ENCODE measurements around the gene TTC16. TPM values are rescaled to one million over a fixed set of nuclear protein-coding genes. Genes with fewer than 3 reads are reported as not detected.

TTC16 gene
- total RNA-seq, 2 experiments from 2014 or later = 1.6 to 2.1 TPM

DNA sequence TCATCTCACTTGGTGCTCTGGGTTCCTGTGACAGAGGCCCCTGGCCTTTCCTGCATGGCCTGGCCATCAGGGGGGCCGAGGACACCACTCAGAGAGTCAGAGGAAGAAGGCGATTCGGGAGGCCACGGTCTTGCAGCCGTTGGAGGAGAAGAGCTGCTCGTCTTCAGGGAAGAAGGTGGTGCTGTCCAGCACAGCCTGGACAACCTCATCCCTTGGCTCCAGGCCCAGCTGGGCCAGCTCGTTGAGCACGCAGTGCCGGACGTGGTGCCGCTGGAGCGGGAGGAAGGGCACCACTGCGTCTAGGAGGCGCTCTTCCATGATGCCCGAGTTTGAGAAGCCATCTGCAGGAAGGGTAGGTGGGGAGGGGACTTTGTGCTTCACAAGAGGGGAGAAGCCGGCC lies 16.1 kb downstream of the TTC16 start:
- no peaks in the 10 kb centered on the region for H3K9me3 ChIP-seq (ENCODE audit: control insufficient read depth in 1 of 2, insufficient read depth in 1 of 2, low read length in 2 of 2)
- H3K4me3 ChIP-seq (ENCODE audit: low read length) = no peak overlapping the region
- peaks cover 22% of the 10 kb centered on the region for H3K36me3 ChIP-seq (ENCODE audit: insufficient read depth, low read length)
- ChIA-PET POLR2A (no interaction called here), CTCF (no interaction called here)
- no peaks in the 10 kb centered on the region for H3K27me3 Mint-ChIP-seq
- no peaks in the 10 kb centered on the region for H3K9me3 Mint-ChIP-seq
- H3K27ac Mint-ChIP-seq = no peak overlapping the region
- no peak overlapping the region for H3K4me3 Mint-ChIP-seq
- DNase-seq (no peak), ATAC-seq (ENCODE audit: poor library complexity) (no peak)
- intact Hi-C loops (cut with DNase I, micrococcal nuclease) = loop anchor here (2.0 to 10.0 kb wide), 4 partner anchors 15 to 517 kb away; partner anchors contain the start of genes STXBP1 (in 1 of the 2) and TTC16 (in 1 of the 2)
- no peaks in the 10 kb centered on the region for H3K27me3 ChIP-seq (ENCODE audit: control insufficient read depth in 1 of 2, insufficient read depth in 2 of 2, low read length in 2 of 2)
- TF ChIP-seq, protein P1, sequence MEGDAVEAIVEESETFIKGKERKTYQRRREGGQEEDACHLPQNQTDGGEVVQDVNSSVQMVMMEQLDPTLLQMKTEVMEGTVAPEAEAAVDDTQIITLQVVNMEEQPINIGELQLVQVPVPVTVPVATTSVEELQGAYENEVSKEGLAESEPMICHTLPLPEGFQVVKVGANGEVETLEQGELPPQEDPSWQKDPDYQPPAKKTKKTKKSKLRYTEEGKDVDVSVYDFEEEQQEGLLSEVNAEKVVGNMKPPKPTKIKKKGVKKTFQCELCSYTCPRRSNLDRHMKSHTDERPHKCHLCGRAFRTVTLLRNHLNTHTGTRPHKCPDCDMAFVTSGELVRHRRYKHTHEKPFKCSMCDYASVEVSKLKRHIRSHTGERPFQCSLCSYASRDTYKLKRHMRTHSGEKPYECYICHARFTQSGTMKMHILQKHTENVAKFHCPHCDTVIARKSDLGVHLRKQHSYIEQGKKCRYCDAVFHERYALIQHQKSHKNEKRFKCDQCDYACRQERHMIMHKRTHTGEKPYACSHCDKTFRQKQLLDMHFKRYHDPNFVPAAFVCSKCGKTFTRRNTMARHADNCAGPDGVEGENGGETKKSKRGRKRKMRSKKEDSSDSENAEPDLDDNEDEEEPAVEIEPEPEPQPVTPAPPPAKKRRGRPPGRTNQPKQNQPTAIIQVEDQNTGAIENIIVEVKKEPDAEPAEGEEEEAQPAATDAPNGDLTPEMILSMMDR (IDR thresholded peaks at IDR 0.05) = no peak
- no peak overlapping the region for H3K27ac ChIP-seq (ENCODE audit: low read depth in 1 of 2, low read length in 2 of 2)
- peaks cover 16% of the 10 kb centered on the region for H3K4me1 Mint-ChIP-seq (ENCODE audit: low read depth)
- peaks cover 22% of the 10 kb centered on the region for H3K4me1 ChIP-seq (ENCODE audit: insufficient read depth, low read length)
- H3K36me3 Mint-ChIP-seq (ENCODE audit: low read depth) = peaks cover 10% of the 10 kb centered on the region

DNA sequence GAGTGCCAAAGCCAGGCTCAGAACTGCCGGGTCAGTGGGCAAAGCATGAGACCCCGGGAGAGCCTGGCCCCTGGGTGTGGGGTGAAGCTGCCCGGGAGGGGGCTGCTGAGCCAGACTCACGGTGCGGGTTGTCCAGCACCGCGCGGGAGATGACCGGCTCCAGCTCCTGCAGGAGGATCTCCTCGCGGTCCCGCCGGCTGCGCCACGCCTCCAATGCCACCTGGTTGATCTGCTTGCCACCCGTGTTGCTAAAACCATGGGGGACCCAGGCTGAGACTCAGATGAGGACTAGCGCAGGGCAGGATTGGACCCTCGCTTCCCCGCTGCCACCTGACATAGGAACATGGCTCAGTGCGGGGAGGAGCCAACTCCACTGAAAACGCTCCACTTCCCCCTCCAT lies 16.6 kb downstream of the TTC16 start:
- Histone ChIP-seq H3K4me3 (ENCODE audit: low read length) (no peak overlapping the region), H3K27me3 (ENCODE audit: control insufficient read depth in 1 of 2, insufficient read depth in 2 of 2, low read length in 2 of 2) (no peaks in the 10 kb centered on the region), H3K9me3 (ENCODE audit: control insufficient read depth in 1 of 2, insufficient read depth in 1 of 2, low read length in 2 of 2) (no peaks in the 10 kb centered on the region), H3K27ac (ENCODE audit: low read depth in 1 of 2, low read length in 2 of 2) (no peak overlapping the region), H3K36me3 (ENCODE audit: insufficient read depth, low read length) (peaks cover 22% of the 10 kb centered on the region), H3K4me1 (ENCODE audit: insufficient read depth, low read length) (peaks cover 22% of the 10 kb centered on the region)
- peaks cover 16% of the 10 kb centered on the region for H3K4me1 Mint-ChIP-seq (ENCODE audit: low read depth)
- H3K9me3 Mint-ChIP-seq = no peaks in the 10 kb centered on the region
- CTCF ChIA-PET = no interaction called here
- intact Hi-C loops (cut with DNase I, micrococcal nuclease) = loop anchor here (2.0 to 10.0 kb wide), 4 partner anchors 16 to 518 kb away; partner anchors contain the start of genes STXBP1 (in 1 of the 2) and TTC16 (in 1 of the 2)
- POLR2A ChIA-PET = no interaction called here
- H3K4me3 Mint-ChIP-seq = no peak overlapping the region
- ATAC-seq (ENCODE audit: poor library complexity) = no peak
- DNase-seq = no peak
- H3K27me3 Mint-ChIP-seq = no peaks in the 10 kb centered on the region
- no peak overlapping the region for H3K27ac Mint-ChIP-seq
- H3K36me3 Mint-ChIP-seq (ENCODE audit: low read depth) = peaks cover 10% of the 10 kb centered on the region
- TF ChIP-seq, protein P1 (IDR thresholded peaks at IDR 0.05) = no peak

DNA sequence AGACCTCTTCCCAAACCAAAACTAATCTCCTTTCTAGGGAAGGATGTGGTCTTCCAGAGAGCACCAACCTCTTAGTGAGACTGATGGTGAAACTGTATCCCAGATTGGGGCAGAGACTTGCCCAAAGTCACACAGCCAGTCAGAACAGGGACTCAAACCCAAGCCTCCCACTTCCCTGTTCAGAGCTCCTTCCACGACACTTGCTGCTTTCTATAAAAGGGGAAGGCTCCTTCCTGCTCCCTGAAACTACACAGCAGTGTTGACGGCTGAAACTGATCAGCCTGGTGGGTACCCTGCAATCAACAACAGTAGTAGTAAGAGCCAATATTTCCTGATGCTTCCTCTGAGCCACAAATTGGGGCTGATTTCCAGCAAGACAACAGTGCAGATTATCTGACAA lies 17.7 kb downstream of the TTC16 start:
- ATAC-seq (ENCODE audit: poor library complexity) (no peak), DNase-seq (no peak)
- peaks cover 29% of the 10 kb centered on the region for H3K36me3 ChIP-seq (ENCODE audit: insufficient read depth, low read length)
- H3K27me3 Mint-ChIP-seq = no peaks in the 10 kb centered on the region
- H3K36me3 Mint-ChIP-seq (ENCODE audit: low read depth) = peaks cover 18% of the 10 kb centered on the region
- TF ChIP-seq, protein P1 (IDR thresholded peaks at IDR 0.05) = no peak
- H3K27me3 ChIP-seq (ENCODE audit: control insufficient read depth in 1 of 2, insufficient read depth in 2 of 2, low read length in 2 of 2) = no peaks in the 10 kb centered on the region
- H3K27ac ChIP-seq (ENCODE audit: low read depth in 1 of 2, low read length in 2 of 2) = no peak overlapping the region
- peaks cover 16% of the 10 kb centered on the region for H3K4me1 Mint-ChIP-seq (ENCODE audit: low read depth)
- CTCF ChIA-PET = interaction anchor here (0.9 to 3.2 kb wide), 11 partner anchors 12 to 149 kb away, joined by 3 to 43 read pairs (median 10); partner anchors contain the start of genes CDK9, PTRH1, SH2D3C and STXBP1
- intact Hi-C loops (cut with DNase I, micrococcal nuclease) = loop anchor here (1.0 to 10.0 kb wide), 8 partner anchors 17 to 793 kb away; partner anchors contain the start of genes ST6GALNAC4 (in 1 of the 2), STXBP1 (in 1 of the 2) and TTC16 (in 1 of the 2)
- peaks cover 22% of the 10 kb centered on the region for H3K4me1 ChIP-seq (ENCODE audit: insufficient read depth, low read length)
- no peaks in the 10 kb centered on the region for H3K9me3 Mint-ChIP-seq
- H3K4me3 ChIP-seq (ENCODE audit: low read length) = no peak overlapping the region
- H3K4me3 Mint-ChIP-seq = peak overlapping the region; percentile 75
- POLR2A ChIA-PET = interaction anchor here (1.3 to 2.3 kb wide), 4 partner anchors 18 to 172 kb away, joined by 3 to 16 read pairs (median 12); partner anchors contain the start of genes CDK9, PTRH1 and TTC16
- H3K27ac Mint-ChIP-seq = peak overlapping the region; percentile 46
- no peaks in the 10 kb centered on the region for H3K9me3 ChIP-seq (ENCODE audit: control insufficient read depth in 1 of 2, insufficient read depth in 1 of 2, low read length in 2 of 2)
